ENCODE measurements around the gene DIP2C. TPM values are rescaled to one million over a fixed set of nuclear protein-coding genes. Genes with fewer than 3 reads are reported as not detected.

DIP2C gene
- total RNA-seq, 2 donors from 2014 or later: 9.6 to 11.9 TPM

- Histone ChIP-seq H3K4me3 (no peak overlapping the region), H3K9me3 (no peaks in the 10 kb centered on the region), H3K4me1 (no peaks in the 10 kb centered on the region), H3K36me3 (replicated peaks in 1 of 2; ENCODE audit: insufficient read depth in 1 of 2, low read depth in 2 of 2) (no peaks in the 10 kb centered on the region), H3K27ac (no peak overlapping the region), H3K27me3 (no peaks in the 10 kb centered on the region)
- intact Hi-C loops (cut with DNase I): no loop called here
- WGBS, 2 donors: 85 to 87% methylated on average over 19 to 21 of the region's 21 CpGs
- ATAC-seq: no peak
- DNase-seq: no peak
- TF ChIP-seq, protein P1, sequence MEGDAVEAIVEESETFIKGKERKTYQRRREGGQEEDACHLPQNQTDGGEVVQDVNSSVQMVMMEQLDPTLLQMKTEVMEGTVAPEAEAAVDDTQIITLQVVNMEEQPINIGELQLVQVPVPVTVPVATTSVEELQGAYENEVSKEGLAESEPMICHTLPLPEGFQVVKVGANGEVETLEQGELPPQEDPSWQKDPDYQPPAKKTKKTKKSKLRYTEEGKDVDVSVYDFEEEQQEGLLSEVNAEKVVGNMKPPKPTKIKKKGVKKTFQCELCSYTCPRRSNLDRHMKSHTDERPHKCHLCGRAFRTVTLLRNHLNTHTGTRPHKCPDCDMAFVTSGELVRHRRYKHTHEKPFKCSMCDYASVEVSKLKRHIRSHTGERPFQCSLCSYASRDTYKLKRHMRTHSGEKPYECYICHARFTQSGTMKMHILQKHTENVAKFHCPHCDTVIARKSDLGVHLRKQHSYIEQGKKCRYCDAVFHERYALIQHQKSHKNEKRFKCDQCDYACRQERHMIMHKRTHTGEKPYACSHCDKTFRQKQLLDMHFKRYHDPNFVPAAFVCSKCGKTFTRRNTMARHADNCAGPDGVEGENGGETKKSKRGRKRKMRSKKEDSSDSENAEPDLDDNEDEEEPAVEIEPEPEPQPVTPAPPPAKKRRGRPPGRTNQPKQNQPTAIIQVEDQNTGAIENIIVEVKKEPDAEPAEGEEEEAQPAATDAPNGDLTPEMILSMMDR (IDR thresholded peaks at IDR 0.05): no peak
- TF ChIP-seq POLR2A (IDR thresholded peaks at IDR 0.05): no peak
Measured at GRCh38 chr10:458421-458851, 231.0 kb downstream of the DIP2C start.

DNA sequence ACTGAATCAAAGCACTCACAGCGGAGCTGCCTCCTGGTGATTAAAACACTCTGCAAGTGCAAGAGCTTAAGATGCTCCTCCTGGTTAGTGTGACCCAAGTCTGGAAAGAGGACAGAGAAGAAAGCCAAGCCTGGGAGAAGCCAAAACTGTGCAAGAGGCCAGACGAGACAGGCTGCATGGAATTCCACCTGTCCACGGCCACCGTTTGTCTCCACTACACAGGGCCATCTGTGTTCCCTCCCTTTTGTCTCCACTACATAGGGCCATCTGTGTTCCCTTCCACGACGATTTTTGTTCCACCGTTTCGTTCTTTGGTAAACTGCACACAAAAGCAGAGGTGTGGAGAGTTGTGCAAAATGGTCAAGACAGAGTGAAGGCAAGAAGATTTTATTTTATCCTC is 233.0 kb downstream of the DIP2C start:
- H3K27ac ChIP-seq: no peak overlapping the region
- no peak for ATAC-seq
- no peak for TF ChIP-seq POLR2A (IDR thresholded peaks at IDR 0.05)
- TF ChIP-seq, protein P1 (IDR thresholded peaks at IDR 0.05): no peak
- no peaks in the 10 kb centered on the region for H3K36me3 ChIP-seq (replicated peaks in 1 of 2; ENCODE audit: insufficient read depth in 1 of 2, low read depth in 2 of 2)
- no peaks in the 10 kb centered on the region for H3K4me1 ChIP-seq
- WGBS, 2 donors: 74 to 80% methylated on average over 8 of the region's 8 CpGs
- DNase-seq: no peak
- no peaks in the 10 kb centered on the region for H3K27me3 ChIP-seq
- H3K4me3 ChIP-seq: no peak overlapping the region
- intact Hi-C loops (cut with DNase I): no loop called here
- H3K9me3 ChIP-seq: no peaks in the 10 kb centered on the region

GRCh38 chr10:454860-455259 is 234.6 kb downstream of the DIP2C start:
- TF ChIP-seq POLR2A (IDR thresholded peaks at IDR 0.05): no peak
- TF ChIP-seq, protein P1 (IDR thresholded peaks at IDR 0.05): no peak
- intact Hi-C loops (cut with DNase I): no loop called here
- WGBS, 2 donors: 42 to 58% methylated on average over 5 of the region's 5 CpGs
- Histone ChIP-seq H3K36me3 (replicated peaks in 1 of 2; ENCODE audit: insufficient read depth in 1 of 2, low read depth in 2 of 2) (no peaks in the 10 kb centered on the region), H3K27me3 (no peaks in the 10 kb centered on the region), H3K4me1 (peaks cover 7% of the 10 kb centered on the region), H3K27ac (peak overlapping the region in 1 of 4 donors; percentile 53), H3K4me3 (no peak overlapping the region), H3K9me3 (no peaks in the 10 kb centered on the region)
- ATAC-seq: peak; percentile 78
- peak in 3 of 4 donors; percentile 45 to 63 (median 51) for DNase-seq

DNA sequence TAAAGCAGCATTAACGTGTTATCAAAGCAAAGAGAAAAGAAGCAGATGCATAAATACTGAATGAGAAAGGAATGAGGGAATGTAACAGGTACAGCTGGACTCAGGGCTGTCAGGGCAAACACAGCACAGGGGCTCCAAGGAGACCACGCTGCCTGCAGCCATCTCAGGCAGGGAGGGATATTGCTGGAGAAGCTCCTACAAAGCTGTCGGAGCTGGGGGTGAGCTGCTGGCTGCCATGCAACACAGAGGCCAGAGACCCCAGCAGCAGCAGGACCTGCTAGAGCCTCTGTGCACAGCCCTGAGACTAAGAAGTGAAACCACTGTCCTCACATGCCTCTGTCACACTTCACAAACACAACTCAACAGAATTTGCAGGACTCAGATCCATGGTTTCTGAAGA is 235.8 kb downstream of the DIP2C start:
- no peaks in the 10 kb centered on the region for H3K27me3 ChIP-seq
- no peak overlapping the region for H3K4me3 ChIP-seq
- no peaks in the 10 kb centered on the region for H3K36me3 ChIP-seq (replicated peaks in 1 of 2; ENCODE audit: insufficient read depth in 1 of 2, low read depth in 2 of 2)
- 79 to 88% methylated on average over 3 of the region's 3 CpGs for WGBS, 2 donors
- peaks cover 7% of the 10 kb centered on the region for H3K4me1 ChIP-seq
- no peak overlapping the region for H3K27ac ChIP-seq
- no peak for TF ChIP-seq POLR2A (IDR thresholded peaks at IDR 0.05)
- TF ChIP-seq, protein P1 (IDR thresholded peaks at IDR 0.05): no peak
- intact Hi-C loops (cut with DNase I): no loop called here
- H3K9me3 ChIP-seq: no peaks in the 10 kb centered on the region
- ATAC-seq: no peak
- DNase-seq: no peak
